ENCODE measurements around the gene CTSA. TPM values are rescaled to one million over a fixed set of nuclear protein-coding genes. Genes with fewer than 3 reads are reported as not detected.
A peak's percentile ranks its signal among the peaks of the same experiment; 100 is the strongest.

CTSA gene
- total and polyA plus RNA-seq, 3 donors from 2014 or later, result 103 to 223 (median 112) TPM

GRCh38 chr20:45845452-45845851 lies 45.7 kb upstream of the CTSA start:
- Histone ChIP-seq H3K27ac (no peak overlapping the region), H3K4me1 (peaks cover 18% of the 10 kb centered on the region), H3K36me3 (ENCODE audit: low read depth, missing control alignments) (no peaks in the 10 kb centered on the region), H3K9me3 (no peaks in the 10 kb centered on the region), H3K27me3 (no peaks in the 10 kb centered on the region), H3K4me3 (no peak overlapping the region)
- intact Hi-C loops (cut with DNase I; ENCODE audit: low total_unique reads), result no loop called here
- DNase-seq, result no peak
- no peak for TF ChIP-seq POLR2A (IDR thresholded peaks at IDR 0.05)
- TF ChIP-seq, protein P1, sequence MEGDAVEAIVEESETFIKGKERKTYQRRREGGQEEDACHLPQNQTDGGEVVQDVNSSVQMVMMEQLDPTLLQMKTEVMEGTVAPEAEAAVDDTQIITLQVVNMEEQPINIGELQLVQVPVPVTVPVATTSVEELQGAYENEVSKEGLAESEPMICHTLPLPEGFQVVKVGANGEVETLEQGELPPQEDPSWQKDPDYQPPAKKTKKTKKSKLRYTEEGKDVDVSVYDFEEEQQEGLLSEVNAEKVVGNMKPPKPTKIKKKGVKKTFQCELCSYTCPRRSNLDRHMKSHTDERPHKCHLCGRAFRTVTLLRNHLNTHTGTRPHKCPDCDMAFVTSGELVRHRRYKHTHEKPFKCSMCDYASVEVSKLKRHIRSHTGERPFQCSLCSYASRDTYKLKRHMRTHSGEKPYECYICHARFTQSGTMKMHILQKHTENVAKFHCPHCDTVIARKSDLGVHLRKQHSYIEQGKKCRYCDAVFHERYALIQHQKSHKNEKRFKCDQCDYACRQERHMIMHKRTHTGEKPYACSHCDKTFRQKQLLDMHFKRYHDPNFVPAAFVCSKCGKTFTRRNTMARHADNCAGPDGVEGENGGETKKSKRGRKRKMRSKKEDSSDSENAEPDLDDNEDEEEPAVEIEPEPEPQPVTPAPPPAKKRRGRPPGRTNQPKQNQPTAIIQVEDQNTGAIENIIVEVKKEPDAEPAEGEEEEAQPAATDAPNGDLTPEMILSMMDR (IDR thresholded peaks at IDR 0.05), result no peak

DNA sequence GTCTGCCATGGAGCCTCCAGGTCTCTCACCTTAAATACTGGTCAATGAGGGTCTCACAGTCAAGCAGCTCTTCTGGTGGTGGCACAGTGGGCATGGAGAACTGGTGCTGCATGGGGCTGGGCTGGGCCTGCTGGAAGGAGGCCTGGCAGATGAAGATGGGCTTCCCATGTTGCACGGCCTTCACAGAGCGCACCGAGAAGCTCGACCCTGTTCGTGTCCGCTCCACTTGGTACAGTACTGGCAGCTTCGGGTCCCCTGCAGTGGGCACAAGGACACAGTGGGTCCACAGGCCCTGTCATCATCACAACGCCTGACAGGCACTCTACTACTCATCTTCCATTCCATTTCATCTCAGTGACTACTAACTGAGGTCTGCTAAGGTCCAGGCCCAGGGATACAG lies 42.7 kb upstream of the CTSA start:
- no peak overlapping the region for H3K27ac ChIP-seq
- no peaks in the 10 kb centered on the region for H3K27me3 ChIP-seq
- DNase-seq, result no peak

DNA sequence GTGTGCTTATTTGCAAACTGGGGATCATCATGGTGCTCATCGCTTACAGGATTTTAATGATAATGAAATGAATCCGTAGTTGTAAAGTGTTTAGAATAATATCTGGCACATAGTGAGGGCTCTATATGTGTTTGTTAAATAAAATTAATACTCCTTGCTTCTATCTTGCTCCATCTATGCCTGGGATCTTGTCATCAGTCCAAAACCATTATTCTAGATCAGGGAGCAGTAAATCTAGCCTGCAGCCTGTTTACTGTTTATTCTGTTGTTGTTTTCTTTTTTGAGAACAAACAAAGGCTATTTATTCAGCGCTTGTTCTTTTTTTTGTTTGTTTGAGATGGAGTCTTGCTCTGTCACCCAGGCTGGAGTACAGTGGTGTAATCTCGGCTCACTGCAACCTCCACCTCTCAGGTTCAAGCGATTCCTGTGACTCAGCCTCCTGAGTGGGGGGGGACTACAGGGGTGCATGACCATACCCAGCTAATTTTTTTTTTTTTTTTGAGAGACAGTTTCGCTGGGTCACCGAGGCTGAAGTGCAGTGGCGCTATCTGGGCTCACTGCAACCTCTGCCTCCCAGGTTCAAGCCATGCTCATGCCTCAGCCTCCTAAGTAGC lies 42.1 kb upstream of the CTSA start:
- DNase-seq, result no peak
- WGBS, 2 donors, result 93 to 94% methylated on average over 8 of the region's 8 CpGs
- H3K27ac ChIP-seq, result no peak overlapping the region

More for the DNA sequence above, 42.7 kb upstream of the CTSA start:
- intact Hi-C loops (cut with DNase I; ENCODE audit: low total_unique reads), result no loop called here
- no peak overlapping the region for H3K4me3 ChIP-seq
- no peaks in the 10 kb centered on the region for H3K9me3 ChIP-seq
- WGBS, 2 donors, result 80 to 97% methylated on average over 2 to 8 of the region's 8 CpGs
- H3K36me3 ChIP-seq (ENCODE audit: low read depth, missing control alignments), result no peaks in the 10 kb centered on the region
- peaks cover 15% of the 10 kb centered on the region for H3K4me1 ChIP-seq
- TF ChIP-seq POLR2A (IDR thresholded peaks at IDR 0.05), result no peak
- TF ChIP-seq, protein P1 (IDR thresholded peaks at IDR 0.05), result no peak

GRCh38 chr20:45850238-45850637 lies 40.9 kb upstream of the CTSA start:
- DNase-seq, result no peak
- H3K27ac ChIP-seq, result no peak overlapping the region
- WGBS, 2 donors, result 85 to 96% methylated on average over 2 of the region's 2 CpGs
- intact Hi-C loops (cut with DNase I; ENCODE audit: low total_unique reads), result no loop called here
- no peak overlapping the region for H3K4me3 ChIP-seq
- H3K36me3 ChIP-seq (ENCODE audit: low read depth, missing control alignments), result no peaks in the 10 kb centered on the region
- H3K27me3 ChIP-seq, result no peaks in the 10 kb centered on the region
- H3K9me3 ChIP-seq, result no peaks in the 10 kb centered on the region
- TF ChIP-seq, protein P1 (IDR thresholded peaks at IDR 0.05), result no peak
- TF ChIP-seq POLR2A (IDR thresholded peaks at IDR 0.05), result no peak
- peaks cover 15% of the 10 kb centered on the region for H3K4me1 ChIP-seq

More for the DNA sequence above, 42.1 kb upstream of the CTSA start:
- H3K4me3 ChIP-seq, result no peak overlapping the region
- H3K9me3 ChIP-seq, result no peaks in the 10 kb centered on the region
- H3K27me3 ChIP-seq, result no peaks in the 10 kb centered on the region
- intact Hi-C loops (cut with DNase I; ENCODE audit: low total_unique reads), result no loop called here
- peaks cover 15% of the 10 kb centered on the region for H3K4me1 ChIP-seq
- no peaks in the 10 kb centered on the region for H3K36me3 ChIP-seq (ENCODE audit: low read depth, missing control alignments)
- TF ChIP-seq, protein P1 (IDR thresholded peaks at IDR 0.05), result no peak
- TF ChIP-seq POLR2A (IDR thresholded peaks at IDR 0.05), result no peak

GRCh38 chr20:45850926-45851325 lies 40.2 kb upstream of the CTSA start:
- Histone ChIP-seq H3K4me3 (no peak overlapping the region), H3K36me3 (ENCODE audit: low read depth, missing control alignments) (no peaks in the 10 kb centered on the region), H3K4me1 (peaks cover 22% of the 10 kb centered on the region), H3K27ac (peak overlapping the region in 1 of 2 donors; percentile 62), H3K27me3 (no peaks in the 10 kb centered on the region), H3K9me3 (no peaks in the 10 kb centered on the region)
- DNase-seq, result peak; percentile 62
- TF ChIP-seq, protein P1 (IDR thresholded peaks at IDR 0.05), result no peak
- TF ChIP-seq POLR2A (IDR thresholded peaks at IDR 0.05), result no peak
- intact Hi-C loops (cut with DNase I; ENCODE audit: low total_unique reads), result no loop called here
- 63 to 83% methylated on average over 1 of the region's 1 CpG for WGBS, 2 donors

Measured in testis (tissue), 3 donors.